A549 (cell line): ENCODE results near the gene EVC.

Experiments
- CHD2 ChIP-seq: fragments of 150-350 bp; IDR thresholded peaks from 2 replicates; pipeline ENCODE4 v1.6.1; 2014; ENCODE audit warnings: low read length; ENCODE audit not compliant: partially characterized antibody
- HOXA7 ChIP-seq: fragments of 250-450 bp; sonication (Bioruptor Pico); IDR thresholded peaks from 2 replicates; pipeline ENCODE4 v1.5.0; 2020; ENCODE audit warnings: mild to moderate bottlenecking, moderate library complexity
- KDM1A ChIP-seq: fragments of 200-600 bp; sonication (generic); IDR thresholded peaks from 2 replicates; pipeline ENCODE4 v1.6.1; 2016; ENCODE audit warnings: low read depth, mild to moderate bottlenecking
- KDM5A ChIP-seq: fragments of 200-600 bp; sonication (generic); IDR thresholded peaks from 2 replicates; pipeline ENCODE4 v1.6.1; 2016; ENCODE audit warnings: antibody characterized with exemption, mild to moderate bottlenecking
- MAZ ChIP-seq: fragments of 150-350 bp; IDR thresholded peaks from 2 replicates; pipeline ENCODE4 v1.6.1; 2014; ENCODE audit warnings: antibody characterized with exemption, low read depth, low read length, borderline replicate concordance
- NFE2L2 ChIP-seq: fragments of 150-350 bp; conservative IDR thresholded peaks from 2 replicates; pipeline ENCODE4 v1.6.1; 2014; ENCODE audit warnings: low read length
- PHF8 ChIP-seq: fragments of 200-600 bp; sonication (generic); IDR thresholded peaks from 2 replicates; pipeline ENCODE4 v1.6.1; 2016; ENCODE audit warnings: low read depth, mild to moderate bottlenecking, antibody characterized with exemption, moderate library complexity, borderline replicate concordance
- POLR2A ChIP-seq: IDR thresholded peaks from 2 replicates; pipeline ENCODE4 v1.6.1; 2012; ENCODE audit warnings: mild to moderate bottlenecking, low read length
- POLR2AphosphoS2 ChIP-seq: conservative IDR thresholded peaks from 2 replicates; pipeline ENCODE4 v1.6.1; 2012; ENCODE audit warnings: low read length, improper control_type of control experiment, inconsistent platforms
- RNF2 ChIP-seq: fragments of 200-600 bp; sonication (generic); IDR thresholded peaks from 2 replicates; pipeline ENCODE4 v1.6.1; 2016; ENCODE audit warnings: low read depth, mild to moderate bottlenecking, antibody characterized with exemption, moderate library complexity, borderline replicate concordance
- TP53 ChIP-seq: fragments of 250-450 bp; sonication (Bioruptor Pico); IDR thresholded peaks from 2 replicates; pipeline ENCODE4 v1.5.0; 2021; ENCODE audit warnings: mild to moderate bottlenecking, moderate library complexity
- ZNF302 ChIP-seq: fragments of 250-450 bp; sonication (Bioruptor Pico); IDR thresholded peaks from 2 replicates; pipeline ENCODE4 v1.9.0; 2021; ENCODE audit warnings: inconsistent platforms, mild to moderate bottlenecking, moderate library complexity
- TF ChIP-seq, protein P1 (sequence below): fragments of >200 bp; sonication (Bioruptor Twin); formaldehyde crosslinking; IDR thresholded peaks from 3 replicates; pipeline ENCODE4 v1.5.1; 2016
- TF ChIP-seq, protein P2 (sequence below): IDR thresholded peaks from 2 replicates; pipeline ENCODE4 v1.6.1; 2012

DNA sequence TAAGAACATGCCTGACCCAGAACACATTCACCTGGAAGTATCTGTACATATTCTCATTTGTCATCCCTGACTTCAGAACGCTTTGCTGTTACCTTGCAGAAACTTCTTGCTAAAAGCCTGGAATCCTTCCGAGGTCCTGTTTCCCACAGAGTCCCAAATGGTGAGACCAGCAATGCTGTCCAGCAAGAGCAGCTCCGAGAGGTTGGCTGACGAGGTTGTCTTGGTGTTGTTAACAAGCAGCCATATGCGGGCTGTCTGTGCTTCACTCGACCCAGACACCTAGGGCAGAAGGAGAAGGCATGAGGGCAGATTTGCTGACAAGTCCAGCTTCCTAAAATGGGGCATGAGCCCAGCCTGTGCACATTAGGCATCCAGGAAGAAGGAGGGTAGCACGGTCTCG is 21.9 kb upstream of the EVC start:
- TF ChIP-seq, protein P1, sequence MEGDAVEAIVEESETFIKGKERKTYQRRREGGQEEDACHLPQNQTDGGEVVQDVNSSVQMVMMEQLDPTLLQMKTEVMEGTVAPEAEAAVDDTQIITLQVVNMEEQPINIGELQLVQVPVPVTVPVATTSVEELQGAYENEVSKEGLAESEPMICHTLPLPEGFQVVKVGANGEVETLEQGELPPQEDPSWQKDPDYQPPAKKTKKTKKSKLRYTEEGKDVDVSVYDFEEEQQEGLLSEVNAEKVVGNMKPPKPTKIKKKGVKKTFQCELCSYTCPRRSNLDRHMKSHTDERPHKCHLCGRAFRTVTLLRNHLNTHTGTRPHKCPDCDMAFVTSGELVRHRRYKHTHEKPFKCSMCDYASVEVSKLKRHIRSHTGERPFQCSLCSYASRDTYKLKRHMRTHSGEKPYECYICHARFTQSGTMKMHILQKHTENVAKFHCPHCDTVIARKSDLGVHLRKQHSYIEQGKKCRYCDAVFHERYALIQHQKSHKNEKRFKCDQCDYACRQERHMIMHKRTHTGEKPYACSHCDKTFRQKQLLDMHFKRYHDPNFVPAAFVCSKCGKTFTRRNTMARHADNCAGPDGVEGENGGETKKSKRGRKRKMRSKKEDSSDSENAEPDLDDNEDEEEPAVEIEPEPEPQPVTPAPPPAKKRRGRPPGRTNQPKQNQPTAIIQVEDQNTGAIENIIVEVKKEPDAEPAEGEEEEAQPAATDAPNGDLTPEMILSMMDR: no peak
- TF ChIP-seq TP53 (CRISPR knock-in tag) (no peak), RNF2 (no peak), POLR2A (no peak), PHF8 (no peak), MAZ (no peak), KDM1A (no peak), HOXA7 (CRISPR knock-in tag) (no peak), ZNF302 (no peak), CHD2 (no peak), KDM5A (no peak), NFE2L2 (no peak), POLR2AphosphoS2 (no peak)
- TF ChIP-seq, protein P2, sequence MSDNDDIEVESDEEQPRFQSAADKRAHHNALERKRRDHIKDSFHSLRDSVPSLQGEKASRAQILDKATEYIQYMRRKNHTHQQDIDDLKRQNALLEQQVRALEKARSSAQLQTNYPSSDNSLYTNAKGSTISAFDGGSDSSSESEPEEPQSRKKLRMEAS: no peak
